Activated CD4-positive, alpha-beta T cell treated with anti-CD3 and anti-CD28 coated beads, Interleukin-2, amount 50 U/mL, for 16 hours (primary cell): ENCODE data around the gene TNFRSF1B.

Experiments
- DNase-seq: peaks from one replicate; pipeline ENCODE4 v3.0.0-alpha.2; 2020

Gene TNFRSF1B

GRCh38 chr1:12176298-12177118, 9.7 kb downstream of the TNFRSF1B start:
- DNase-seq = no peak

GRCh38 chr1:12177156-12177998, 10.6 kb downstream of the TNFRSF1B start:
- no peak for DNase-seq

DNA sequence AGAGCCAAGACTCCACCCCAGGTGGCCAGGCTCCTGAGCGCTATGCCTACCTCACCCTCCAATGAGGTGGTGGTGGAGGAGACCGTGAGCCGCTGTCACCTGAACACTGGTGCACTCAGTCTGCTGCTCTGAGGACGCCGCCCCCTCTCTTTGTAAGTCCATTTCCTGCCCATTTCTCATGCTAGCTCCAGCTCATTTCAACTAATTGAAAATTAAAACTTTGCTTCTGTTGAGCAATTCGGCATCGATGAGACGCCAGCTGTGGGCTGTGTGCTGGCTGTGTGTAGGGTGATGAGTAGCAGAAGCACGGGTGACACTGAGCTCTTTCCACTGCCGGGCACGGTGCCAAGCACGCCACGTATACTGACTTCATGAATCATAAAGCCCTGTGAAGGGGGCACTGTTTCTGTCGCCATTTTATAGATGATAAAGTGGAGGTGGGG, 11.2 kb downstream of the TNFRSF1B start:
- DNase-seq = peak; percentile 76

- no peak for DNase-seq
Measured at GRCh38 chr1:12178511-12178910, 11.7 kb downstream of the TNFRSF1B start.

DNA sequence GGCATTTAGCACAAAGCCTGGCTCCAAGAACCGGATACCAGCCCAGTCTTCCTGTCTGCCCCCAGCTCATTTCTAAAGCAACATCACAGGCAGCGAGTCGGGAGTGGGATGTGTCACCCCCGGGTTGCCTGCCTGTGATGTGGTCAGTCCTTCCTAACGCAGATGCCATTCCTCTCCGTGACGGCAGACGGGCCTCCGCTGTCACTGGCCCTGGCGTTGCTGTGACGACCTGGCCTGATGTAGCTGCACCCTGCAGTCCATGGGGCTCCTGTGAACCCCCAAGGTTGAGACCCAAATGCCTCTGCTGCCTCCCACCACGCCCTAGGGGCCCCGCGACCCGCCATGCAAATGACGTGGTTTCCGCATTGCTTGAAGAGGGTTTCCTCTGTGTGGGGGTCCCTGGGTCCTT, 12.3 kb downstream of the TNFRSF1B start:
- DNase-seq = peak; percentile 91

GRCh38 chr1:12179676-12180075, 12.9 kb downstream of the TNFRSF1B start:
- no peak for DNase-seq

GRCh38 chr1:12180315-12180714, 13.5 kb downstream of the TNFRSF1B start:
- no peak for DNase-seq

DNA sequence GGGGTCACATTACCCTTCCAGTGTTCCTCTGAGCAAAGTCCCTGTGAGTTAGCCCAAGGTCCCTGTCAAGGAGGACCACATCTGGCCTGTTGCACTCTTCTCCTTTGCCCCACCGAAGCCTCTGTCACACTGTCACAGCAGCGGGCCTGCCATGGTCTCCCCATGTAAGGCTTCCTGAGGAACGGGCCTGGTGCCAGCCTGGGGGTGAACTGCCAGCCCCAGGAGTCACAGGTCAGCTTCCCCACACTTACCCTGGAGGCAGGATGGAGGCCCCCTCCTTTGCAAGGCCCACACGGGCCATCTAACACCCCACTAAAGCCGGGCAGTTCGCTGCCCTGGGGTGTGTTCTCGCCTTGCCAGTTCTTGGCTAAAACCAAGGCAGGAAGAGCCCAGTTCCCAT, 14.1 kb downstream of the TNFRSF1B start:
- no peak for DNase-seq

DNA sequence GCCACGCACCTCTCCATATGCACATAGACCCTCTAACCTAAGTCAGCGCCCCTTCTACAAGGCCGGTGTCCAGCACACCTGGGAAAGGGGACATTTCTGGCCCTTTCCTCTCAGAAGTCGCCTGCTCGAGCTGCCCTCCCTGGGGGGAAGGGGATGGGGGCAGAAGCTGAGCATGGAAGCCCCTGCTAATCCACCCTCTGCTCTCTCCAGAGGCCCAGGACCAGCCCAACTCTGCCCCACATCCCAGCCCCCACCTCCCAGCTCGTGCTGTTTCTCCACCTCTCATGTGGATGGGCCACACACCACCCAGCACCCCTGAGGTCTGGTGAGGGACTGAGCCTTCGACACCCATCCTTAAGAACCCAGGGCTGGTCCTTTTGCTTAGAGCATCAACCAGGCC, 14.8 kb downstream of the TNFRSF1B start:
- no peak for DNase-seq

DNA sequence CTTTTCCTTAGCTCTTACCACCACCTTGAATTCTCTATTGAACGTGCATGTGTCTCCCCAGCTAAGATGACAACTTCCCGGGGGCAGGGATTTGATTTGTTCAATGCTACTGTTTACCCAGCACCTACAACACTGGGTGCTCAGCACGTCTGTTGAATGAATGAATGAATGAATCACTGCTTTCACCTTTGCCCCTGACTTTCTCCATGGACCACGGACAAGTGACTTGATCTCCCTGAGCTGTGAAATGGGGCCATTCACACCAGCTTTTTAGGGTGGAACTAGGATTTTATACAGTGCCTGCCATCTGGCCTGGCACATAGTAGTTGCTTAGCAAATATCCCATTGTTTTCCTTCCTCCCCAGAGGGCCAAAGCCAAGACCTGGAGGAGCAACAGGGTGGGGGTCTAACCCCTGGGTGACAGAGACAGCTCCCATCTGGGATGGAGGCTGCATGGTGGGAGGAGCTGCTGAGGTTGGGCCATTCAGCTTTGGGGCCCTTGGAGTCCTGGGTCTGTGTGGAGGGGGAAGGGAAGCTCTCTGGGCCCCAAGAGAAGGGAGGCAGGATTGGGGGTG, 15.7 kb downstream of the TNFRSF1B start:
- no peak for DNase-seq

- DNase-seq = no peak
Measured at GRCh38 chr1:12183095-12183794, 16.5 kb downstream of the TNFRSF1B start.

GRCh38 chr1:12184008-12184681, 17.4 kb downstream of the TNFRSF1B start:
- no peak for DNase-seq

DNA sequence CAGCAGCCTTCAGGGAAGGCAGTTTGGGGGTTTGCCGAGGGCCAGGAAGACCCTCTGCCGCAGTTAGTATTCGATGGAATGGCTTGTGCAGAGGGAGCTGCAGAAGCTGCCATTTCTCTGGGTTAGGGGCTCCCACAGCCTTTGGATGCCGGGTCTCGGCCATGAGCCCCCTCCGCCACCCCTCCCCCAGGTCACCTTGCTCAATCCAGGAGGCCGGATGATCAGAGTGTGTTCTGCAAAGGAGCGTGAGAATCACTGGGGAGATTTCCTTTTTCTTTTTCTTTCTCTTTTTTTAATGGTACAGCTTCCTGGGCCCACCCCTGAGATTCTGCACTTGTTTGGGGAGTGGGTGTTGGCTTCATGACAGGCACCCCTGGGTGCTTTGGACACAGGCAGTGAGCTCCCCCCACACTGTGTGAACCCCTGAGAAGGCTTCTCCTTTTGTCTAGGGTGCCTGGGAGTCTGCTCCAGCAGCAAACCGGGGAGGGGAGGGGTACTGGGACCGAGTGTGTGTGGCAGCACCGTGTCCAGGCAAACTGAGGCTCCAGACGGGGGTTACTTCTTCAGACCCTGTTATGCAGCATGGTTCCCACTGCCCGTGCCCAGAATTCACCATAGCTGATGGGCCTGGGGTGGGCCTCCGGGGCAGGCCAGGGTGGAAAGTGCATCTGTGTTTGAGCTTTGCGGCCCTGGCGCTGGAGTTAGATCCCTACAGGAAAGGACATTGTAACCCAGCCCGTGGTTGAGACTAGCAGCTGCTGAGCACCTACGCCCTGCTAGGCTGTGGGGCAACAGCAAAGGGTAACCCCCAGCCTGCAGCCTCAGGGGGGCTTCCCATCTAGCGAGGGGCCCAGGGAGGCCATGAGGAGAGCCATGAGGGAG, 18.5 kb downstream of the TNFRSF1B start:
- DNase-seq = no peak

- no peak for DNase-seq
Measured at GRCh38 chr1:12185918-12186678, 19.3 kb downstream of the TNFRSF1B start.

GRCh38 chr1:12186679-12186985, 19.8 kb downstream of the TNFRSF1B start:
- DNase-seq = no peak

- DNase-seq = no peak
Measured at GRCh38 chr1:12188115-12188514, 21.3 kb downstream of the TNFRSF1B start.

DNA sequence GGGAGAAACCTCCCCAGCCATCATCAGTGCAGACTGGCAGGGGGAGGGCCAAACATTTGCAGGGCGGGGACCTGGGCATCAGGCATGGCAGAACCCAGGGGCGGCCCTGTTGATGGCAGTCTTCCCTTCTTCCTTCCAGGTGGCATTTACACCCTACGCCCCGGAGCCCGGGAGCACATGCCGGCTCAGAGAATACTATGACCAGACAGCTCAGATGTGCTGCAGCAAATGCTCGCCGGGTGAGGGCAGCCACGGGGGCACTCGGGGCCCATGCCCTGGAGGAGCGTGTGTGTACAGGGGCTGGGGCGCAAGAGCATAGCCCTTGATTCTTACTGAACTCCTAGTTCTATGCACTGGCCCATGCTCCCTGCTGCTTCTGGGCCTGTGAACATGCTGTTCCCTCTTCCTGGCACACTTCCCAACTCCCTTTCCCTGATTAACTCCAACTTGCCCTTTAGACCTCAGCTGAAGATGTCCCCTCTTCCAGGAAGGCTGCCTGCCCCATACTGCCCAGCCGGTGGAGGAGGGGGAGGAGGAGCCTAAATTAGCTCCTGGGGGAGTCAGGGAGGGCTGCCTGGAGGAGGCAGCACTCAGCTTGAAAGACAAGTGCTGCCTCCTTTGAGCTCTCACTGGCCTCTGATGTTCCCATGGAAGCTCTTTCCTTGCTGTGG, 22.0 kb downstream of the TNFRSF1B start:
- no peak for DNase-seq

DNA sequence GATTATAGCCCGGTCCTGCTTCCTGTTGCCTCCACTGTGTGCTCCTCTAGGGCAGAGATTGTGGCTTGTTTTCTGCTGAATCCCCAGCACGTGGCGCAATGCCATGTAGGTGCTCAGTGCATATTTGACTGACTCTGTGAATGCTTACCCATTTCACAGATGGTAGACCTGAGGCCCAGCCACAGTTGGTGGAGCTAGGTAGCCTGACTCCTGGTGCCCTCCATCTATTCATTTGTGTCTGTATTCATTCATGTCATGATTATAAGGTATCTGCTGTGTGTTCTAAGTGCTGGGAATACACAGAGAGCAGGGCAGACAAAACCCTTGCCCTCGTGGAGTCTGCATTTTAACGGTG, 22.5 kb downstream of the TNFRSF1B start:
- DNase-seq = no peak

- no peak for DNase-seq
Measured at GRCh38 chr1:12191242-12192032, 24.6 kb downstream of the TNFRSF1B start.
